Pancreas (tissue), 10 donors: ENCODE results near the gene DHRS13. TPM values are rescaled to one million over a fixed set of nuclear protein-coding genes. Genes with fewer than 3 reads are reported as not detected.

Source experiments
- ATAC-seq, 4 donors: fragments of 200-7000 bp; cut with Tn5 transposase; one replicate each; pipeline versions ENCODE4 v1.8.0 to v1.9.1; 2020; ENCODE audit warnings: mild to moderate bottlenecking in 4 of 4, moderate library complexity in 4 of 4
- DNase-seq, 6 donors: peaks; one replicate each; pipeline ENCODE4 v3.0.0-alpha.2; 2020
- FAIRE-seq: peaks from 2 replicates; lab custom pipeline; 2012; peaks lifted over from hg19 to GRCh38; lab: Jason Lieb, UNC
- H3K27ac ChIP-seq, 4 donors: fragments of 200-600 bp; sonication (generic); 1 replicate in 3 of 4; 2 replicates in 1 of 4; pipeline versions ENCODE4 v1.5.0 to v1.8.0; 2020
- H3K27me3 ChIP-seq, 4 donors: fragments of 200-600 bp; one replicate each; pipeline ENCODE4 v1.8.0; 2021
- H3K36me3 ChIP-seq, 3 donors: fragments of 200-600 bp; sonication (generic) in 1 of 3; one replicate each; pipeline versions ENCODE4 v1.5.0 to v1.8.0; 2020 to 2021
- H3K4me1 ChIP-seq, 3 donors: fragments of 200-600 bp; one replicate each; pipeline ENCODE4 v1.8.0; 2021
- H3K4me3 ChIP-seq, 4 donors: fragments of 200-600 bp; sonication (generic) in 2 of 4; one replicate each; pipeline versions ENCODE4 v1.5.0 to v1.8.0; 2020 to 2021
- H3K9me3 ChIP-seq, 4 donors: fragments of 200-600 bp; one replicate each; pipeline ENCODE4 v1.8.0; 2021
- WGBS, 2 donors: extraction: QIAGEN DNeasy Blood & Tissue Kit; methylation state at CpG; one replicate each; pipeline ENCODE4 v1.1.7; 2013; 5-methylcytosine and 5-hydroxymethylcytosine counted together
- intact Hi-C, 3 donors: fragments of 100-400 bp; cut with DNase I; formaldehyde crosslinking; loops; one replicate each; pipeline versions ENCODE4 v1.11.1 to v1.14.2; 2022
- polyA plus RNA-seq, 2 donors: library from polyadenylated mRNA; stranded (reverse); fragments of 200-250 nt; gene quantifications; one replicate each; pipeline ENCODE4 v1.2.3, GENCODE V29; 2013
- total RNA-seq, 6 donors: library from RNA; stranded (reverse); fragmentation: NEBNext Ultra II Directional in 4 of 6; extraction: Animal tissue kit (Norgen Biotek cat#: 25700) in 4 of 6; gene quantifications; one replicate each; pipeline versions ENCODE4 v1.2.1 to v1.2.4, GENCODE V29; 2021 to 2023
- TF ChIP-seq, protein P1 (sequence below), 4 donors: fragments of 200-600 bp; sonication (generic) in 3 of 4; IDR thresholded peaks; one replicate each; pipeline versions ENCODE4 v1.5.0 to v1.8.0; 2021; ENCODE audit warnings: antibody characterized with exemption in 4 of 4
- donor health status: healthy with polysubstance abuse.
- donor health status: DM: no; HTN: no; CAD: no; lungs with moderate emphysema.
- donor health status: DM: no; HTN: no; CAD: no.
- donor health status: control.
- donor health status: control.
- donor health status: Bipolar disorder and iron deficiency.
- donor health status: DM: yes; HTN: yes; CAD: no.
- donor health status: DM: no; HTN: no; CAD: no.
- donor health status: DM: no; HTN: no; CAD: no.
- donor health status: DM: yes; HTN: yes; CAD: no.

The DHRS13 gene
- total and polyA plus RNA-seq, 8 donors, result 2.6 to 9.8 (median 5.5) TPM

GRCh38 chr17:28941251-28941650, 38.4 kb upstream of the DHRS13 start:
- 69 to 72% methylated on average over 1 of the region's 1 CpG for WGBS, 2 donors
- H3K9me3 ChIP-seq, result no peaks in the 10 kb centered on the region
- H3K27me3 ChIP-seq, result no peaks in the 10 kb centered on the region
- peaks cover 14 to 56% (median 47%) of the 10 kb centered on the region in 3 donors for H3K4me1 ChIP-seq
- TF ChIP-seq, protein P1, sequence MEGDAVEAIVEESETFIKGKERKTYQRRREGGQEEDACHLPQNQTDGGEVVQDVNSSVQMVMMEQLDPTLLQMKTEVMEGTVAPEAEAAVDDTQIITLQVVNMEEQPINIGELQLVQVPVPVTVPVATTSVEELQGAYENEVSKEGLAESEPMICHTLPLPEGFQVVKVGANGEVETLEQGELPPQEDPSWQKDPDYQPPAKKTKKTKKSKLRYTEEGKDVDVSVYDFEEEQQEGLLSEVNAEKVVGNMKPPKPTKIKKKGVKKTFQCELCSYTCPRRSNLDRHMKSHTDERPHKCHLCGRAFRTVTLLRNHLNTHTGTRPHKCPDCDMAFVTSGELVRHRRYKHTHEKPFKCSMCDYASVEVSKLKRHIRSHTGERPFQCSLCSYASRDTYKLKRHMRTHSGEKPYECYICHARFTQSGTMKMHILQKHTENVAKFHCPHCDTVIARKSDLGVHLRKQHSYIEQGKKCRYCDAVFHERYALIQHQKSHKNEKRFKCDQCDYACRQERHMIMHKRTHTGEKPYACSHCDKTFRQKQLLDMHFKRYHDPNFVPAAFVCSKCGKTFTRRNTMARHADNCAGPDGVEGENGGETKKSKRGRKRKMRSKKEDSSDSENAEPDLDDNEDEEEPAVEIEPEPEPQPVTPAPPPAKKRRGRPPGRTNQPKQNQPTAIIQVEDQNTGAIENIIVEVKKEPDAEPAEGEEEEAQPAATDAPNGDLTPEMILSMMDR (IDR thresholded peaks at IDR 0.05), result no peak
- H3K27ac ChIP-seq, result no peak overlapping the region
- FAIRE-seq (no peak), ATAC-seq (no peak), DNase-seq (no peak)
- intact Hi-C loops, result no loop called here
- H3K36me3 ChIP-seq, result no peaks in the 10 kb centered on the region
- no peak overlapping the region for H3K4me3 ChIP-seq

- Histone ChIP-seq H3K9me3 (no peaks in the 10 kb centered on the region), H3K27me3 (no peaks in the 10 kb centered on the region), H3K27ac (no peak overlapping the region), H3K4me3 (no peak overlapping the region), H3K4me1 (peaks cover 14 to 60% (median 42%) of the 10 kb centered on the region in 3 donors), H3K36me3 (no peaks in the 10 kb centered on the region)
- peak in 1 of 4 donors; percentile 8 for ATAC-seq
- WGBS, 2 donors, result 38 to 39% methylated on average over 3 of the region's 3 CpGs
- TF ChIP-seq, protein P1 (IDR thresholded peaks at IDR 0.05), result no peak
- no peak for FAIRE-seq
- intact Hi-C loops, result no loop called here
- DNase-seq, result no peak
These were observed 37.8 kb upstream of the DHRS13 start for GRCh38 chr17:28940675-28941074.

DNA sequence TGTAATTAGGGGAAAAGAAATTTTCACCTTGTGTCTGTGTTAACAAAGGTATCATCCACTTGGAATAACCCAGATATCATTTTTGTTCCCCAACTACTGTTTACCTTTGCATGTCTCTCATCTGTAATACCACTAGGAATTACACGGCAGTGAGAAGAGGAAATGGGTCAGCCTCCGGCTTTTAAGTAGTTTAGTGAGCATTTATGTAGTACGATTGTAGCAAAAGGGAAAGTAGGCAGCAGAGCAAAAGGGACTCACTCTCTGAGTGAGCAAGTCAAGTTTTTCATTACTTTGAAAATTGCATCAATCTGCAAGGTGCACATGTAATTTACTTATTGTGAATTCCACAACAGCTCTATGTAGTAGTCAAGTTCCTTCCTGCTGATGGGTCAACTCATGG, 37.3 kb upstream of the DHRS13 start:
- Histone ChIP-seq H3K4me3 (no peak overlapping the region), H3K27me3 (no peaks in the 10 kb centered on the region), H3K9me3 (no peaks in the 10 kb centered on the region), H3K4me1 (peaks cover 14 to 64% (median 38%) of the 10 kb centered on the region in 3 donors), H3K27ac (no peak overlapping the region), H3K36me3 (no peaks in the 10 kb centered on the region)
- DNase-seq, result no peak
- intact Hi-C loops, result no loop called here
- no peak for ATAC-seq
- 51 to 60% methylated on average over 3 of the region's 3 CpGs for WGBS, 2 donors
- FAIRE-seq, result no peak
- TF ChIP-seq, protein P1 (IDR thresholded peaks at IDR 0.05), result no peak

GRCh38 chr17:28938552-28938951, 35.7 kb upstream of the DHRS13 start:
- H3K27me3 ChIP-seq, result no peaks in the 10 kb centered on the region
- DNase-seq, result no peak
- no peaks in the 10 kb centered on the region for H3K36me3 ChIP-seq
- H3K4me3 ChIP-seq, result no peak overlapping the region
- TF ChIP-seq, protein P1 (IDR thresholded peaks at IDR 0.05), result no peak
- peak overlapping the region in 1 of 4 donors; percentile 62 for H3K27ac ChIP-seq
- intact Hi-C loops, result no loop called here
- FAIRE-seq, result no peak
- peaks cover 14 to 58% (median 32%) of the 10 kb centered on the region in 3 donors for H3K4me1 ChIP-seq
- ATAC-seq, result peak in 2 of 4 donors; percentile 17 to 27
- no peaks in the 10 kb centered on the region for H3K9me3 ChIP-seq

DNA sequence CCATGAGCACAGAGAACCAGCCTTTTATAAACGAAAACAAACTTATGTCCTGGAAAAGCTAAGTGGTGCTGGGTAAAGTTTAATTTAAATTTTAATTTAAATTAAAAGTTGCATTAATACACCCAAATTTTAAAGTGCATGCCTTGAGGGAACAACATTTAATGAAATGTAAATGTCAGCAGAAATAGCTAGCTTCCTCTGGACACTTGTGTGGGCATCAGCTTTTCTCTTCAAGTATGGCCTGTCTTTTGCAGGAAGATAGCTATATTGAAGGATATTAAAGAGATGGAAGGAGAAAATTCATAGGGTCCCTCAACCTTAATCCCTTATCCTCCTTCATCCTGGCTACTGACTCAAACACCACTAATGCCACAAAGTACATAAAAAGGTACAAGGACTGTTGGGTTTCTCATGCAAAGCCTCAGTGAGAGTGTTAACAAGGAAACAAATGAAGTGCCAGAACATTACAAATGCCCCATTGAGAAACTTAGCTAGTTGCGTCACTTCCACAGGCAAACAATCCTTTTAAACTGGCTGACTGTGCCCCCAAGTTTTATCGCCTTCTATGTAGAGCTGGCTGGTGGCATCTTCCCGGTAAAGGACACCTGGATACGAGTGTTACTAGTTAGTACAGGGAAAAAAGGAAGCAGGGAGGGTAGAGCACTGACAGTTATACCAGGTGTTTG, 34.3 kb upstream of the DHRS13 start:
- TF ChIP-seq, protein P1 (IDR thresholded peaks at IDR 0.05), result no peak
- intact Hi-C loops, result no loop called here
- no peaks in the 10 kb centered on the region for H3K36me3 ChIP-seq
- no peak for DNase-seq
- H3K4me3 ChIP-seq, result no peak overlapping the region
- ATAC-seq, result peak; percentile 76 to 82 (median 80)
- peak overlapping the region in 3 of 4 donors; percentile 20 to 69 (median 62) for H3K27ac ChIP-seq
- no peak for FAIRE-seq
- H3K27me3 ChIP-seq, result no peaks in the 10 kb centered on the region
- 40 to 45% methylated on average over 5 of the region's 5 CpGs for WGBS, 2 donors
- peaks cover 14 to 58% (median 32%) of the 10 kb centered on the region in 3 donors for H3K4me1 ChIP-seq
- H3K9me3 ChIP-seq, result no peaks in the 10 kb centered on the region
